ENCODE measurements around the gene PTPN14.

DNA sequence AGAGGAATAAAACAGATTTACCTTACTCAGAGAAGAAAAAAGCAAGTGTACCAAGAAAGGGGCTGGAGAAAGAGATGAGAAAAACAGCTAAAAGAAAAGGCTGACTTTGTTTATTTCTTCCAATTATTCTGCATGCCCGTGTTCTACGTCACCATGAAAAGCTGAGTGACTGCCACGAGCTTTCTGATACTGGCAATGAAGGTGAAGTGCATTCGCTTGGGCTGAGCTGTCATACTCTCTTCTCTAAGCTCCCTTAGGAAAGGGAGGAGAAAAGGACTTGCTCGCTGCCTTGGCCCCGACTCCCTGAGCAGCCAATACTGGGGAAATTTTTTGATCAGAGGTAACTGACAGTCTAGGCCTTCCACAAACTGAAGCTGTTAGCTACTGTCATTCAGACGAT is 165.1 kb downstream of the PTPN14 start:
- TF ChIP-seq, protein P1, sequence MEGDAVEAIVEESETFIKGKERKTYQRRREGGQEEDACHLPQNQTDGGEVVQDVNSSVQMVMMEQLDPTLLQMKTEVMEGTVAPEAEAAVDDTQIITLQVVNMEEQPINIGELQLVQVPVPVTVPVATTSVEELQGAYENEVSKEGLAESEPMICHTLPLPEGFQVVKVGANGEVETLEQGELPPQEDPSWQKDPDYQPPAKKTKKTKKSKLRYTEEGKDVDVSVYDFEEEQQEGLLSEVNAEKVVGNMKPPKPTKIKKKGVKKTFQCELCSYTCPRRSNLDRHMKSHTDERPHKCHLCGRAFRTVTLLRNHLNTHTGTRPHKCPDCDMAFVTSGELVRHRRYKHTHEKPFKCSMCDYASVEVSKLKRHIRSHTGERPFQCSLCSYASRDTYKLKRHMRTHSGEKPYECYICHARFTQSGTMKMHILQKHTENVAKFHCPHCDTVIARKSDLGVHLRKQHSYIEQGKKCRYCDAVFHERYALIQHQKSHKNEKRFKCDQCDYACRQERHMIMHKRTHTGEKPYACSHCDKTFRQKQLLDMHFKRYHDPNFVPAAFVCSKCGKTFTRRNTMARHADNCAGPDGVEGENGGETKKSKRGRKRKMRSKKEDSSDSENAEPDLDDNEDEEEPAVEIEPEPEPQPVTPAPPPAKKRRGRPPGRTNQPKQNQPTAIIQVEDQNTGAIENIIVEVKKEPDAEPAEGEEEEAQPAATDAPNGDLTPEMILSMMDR (IDR thresholded peaks at IDR 0.05), result no peak
- no peak for TF ChIP-seq POLR2A (IDR thresholded peaks at IDR 0.05)
